Glomerular endothelial cell (primary cell): ENCODE results near the gene CEP97. TPM values are rescaled to one million over a fixed set of nuclear protein-coding genes. Genes with fewer than 3 reads are reported as not detected.

Experiments
- DNase-seq: peaks from one replicate; pipeline ENCODE4 v3.0.0-alpha.2; 2011; ENCODE audit warnings: low read depth, low spot score; ENCODE audit errors: extremely low read depth
- total RNA-seq: library from RNA; depleted of rRNA; stranded (reverse); fragments of >200 nt; gene quantifications from 2 replicates; pipeline ENCODE4 v1.2.3, GENCODE V29; 2015

The CEP97 gene
- total RNA-seq, 1 donor from 2014 or later = 6.4 TPM

GRCh38 chr3:101811875-101812274 lies 87.5 kb downstream of the CEP97 start:
- no peak for DNase-seq

GRCh38 chr3:101812895-101813294 lies 88.5 kb downstream of the CEP97 start:
- no peak for DNase-seq

GRCh38 chr3:101813817-101814440 lies 89.5 kb downstream of the CEP97 start:
- no peak for DNase-seq

GRCh38 chr3:101814835-101815234 lies 90.4 kb downstream of the CEP97 start:
- no peak for DNase-seq

- no peak for DNase-seq
These were observed 92.1 kb downstream of the CEP97 start for GRCh38 chr3:101816215-101817149.

GRCh38 chr3:101817992-101818391 lies 93.6 kb downstream of the CEP97 start:
- no peak for DNase-seq

GRCh38 chr3:101819649-101820206 lies 95.3 kb downstream of the CEP97 start:
- no peak for DNase-seq

Other genes starting within 250 kb of the CEP97 start
- 8.3 and 17.7 TPM in 2 replicates for gene SENP7, start 211.4 kb upstream of the CEP97 start, total RNA-seq
- 22.6 and 33.6 TPM in 2 replicates for gene TRMT10C, start 162.7 kb upstream of the CEP97 start, total RNA-seq
- 59.4 and 71.0 TPM in 2 replicates for gene PCNP, start 150.4 kb upstream of the CEP97 start, total RNA-seq
- 12.2 and 15.9 TPM in 2 replicates for gene ZBTB11, start 47.5 kb upstream of the CEP97 start, total RNA-seq
- gene RPL24, start 37.9 kb upstream of the CEP97 start, total RNA-seq = 1,046 and 1,546 TPM in 2 replicates
- 5.9 and 9.4 TPM in 2 replicates for gene NXPE3, start 54.6 kb downstream of the CEP97 start, total RNA-seq
- gene NFKBIZ, start 124.9 kb downstream of the CEP97 start, total RNA-seq = 32.5 and 35.4 TPM in 2 replicates